NCI-H524 treated with DMSO at 0.1 percent for 48 hours (cell line): ENCODE data around the gene NUDCD3.
"Not testable (repeated sequence)": the region's sequence is repeated elsewhere in the genome, so short reads cannot be mapped to it uniquely, and the experiment has no call there.

Experiments used
- DNase-seq: peaks from one replicate; lab custom pipeline; 2025; lab: John Stamatoyannopoulos, UW

NUDCD3 gene

DNA sequence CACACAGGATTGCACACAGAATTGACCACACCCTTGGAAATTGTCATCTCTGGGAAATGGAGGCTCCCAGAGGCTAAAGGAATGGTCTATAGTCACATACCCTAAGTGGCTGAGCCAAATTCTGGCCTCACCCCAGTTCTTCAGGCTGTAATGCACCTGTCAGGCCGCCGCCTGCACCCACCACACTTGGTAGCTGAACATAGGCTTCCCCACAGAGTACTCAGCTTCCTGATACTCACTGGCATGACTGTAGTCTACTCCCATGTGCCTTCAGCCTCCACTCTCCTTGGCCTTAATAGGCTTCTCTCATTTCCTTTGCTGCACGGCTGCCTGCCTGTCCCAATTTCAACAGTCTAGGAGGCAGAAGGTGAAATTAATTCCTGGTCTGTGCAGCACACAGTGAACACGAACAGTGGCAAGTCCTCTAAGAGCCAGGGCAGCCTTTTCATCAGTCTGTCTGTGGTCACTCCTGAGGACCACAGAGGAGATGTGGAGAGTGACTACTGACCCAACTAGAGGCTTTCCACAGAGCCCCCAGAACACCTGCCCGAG, 42.5 kb downstream of the NUDCD3 start:
- DNase-seq, result no peak

- no peak for DNase-seq
Observed at GRCh38 chr7:44445986-44446671, 44.3 kb downstream of the NUDCD3 start.

DNA sequence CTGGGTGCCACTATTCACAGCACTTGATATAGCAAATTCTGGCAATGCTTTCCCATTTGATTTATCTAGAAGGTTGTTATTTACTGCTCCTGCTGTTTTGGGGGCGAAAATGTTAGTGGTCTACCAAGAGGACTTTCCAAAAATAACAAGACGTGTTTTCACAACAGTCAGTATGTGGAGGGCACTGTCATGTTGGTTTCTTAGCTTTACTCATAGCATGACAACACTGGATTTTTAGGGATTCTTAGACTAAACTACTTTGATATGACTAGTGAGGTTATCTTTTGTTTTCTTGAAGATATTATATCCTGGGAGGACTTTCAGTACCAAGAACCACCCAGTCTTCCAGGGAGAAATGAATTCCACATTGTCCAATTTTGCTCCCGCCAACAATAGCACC, 49.4 kb downstream of the NUDCD3 start:
- DNase-seq, result no peak

DNA sequence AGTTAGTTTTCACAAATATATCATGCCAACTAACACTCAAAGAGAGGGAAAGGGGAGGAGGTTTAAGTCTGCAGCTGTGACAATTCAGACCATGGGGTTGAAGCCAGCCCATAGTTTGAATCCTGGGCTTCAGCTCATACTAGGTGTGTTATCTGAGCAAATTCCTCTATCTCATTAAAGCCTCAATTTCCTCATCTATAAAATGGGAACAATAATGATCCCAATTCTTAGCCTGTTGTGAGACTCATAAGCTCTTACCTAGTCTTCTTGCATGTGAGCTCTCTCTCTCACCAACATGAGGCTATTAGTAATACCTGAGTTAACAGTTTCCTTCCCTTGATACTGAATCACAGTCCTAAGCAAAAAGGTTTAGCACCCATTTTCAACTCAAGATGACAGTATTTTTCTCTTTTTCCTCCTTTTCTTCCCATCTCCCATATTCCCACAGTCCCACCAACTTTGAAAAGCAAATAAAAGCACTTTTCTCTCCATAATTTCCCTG, 49.8 kb downstream of the NUDCD3 start:
- DNase-seq, result no peak

- no peak for DNase-seq
Observed at GRCh38 chr7:44439926-44440325, 50.5 kb downstream of the NUDCD3 start.

GRCh38 chr7:44438816-44439215, 51.6 kb downstream of the NUDCD3 start:
- no peak for DNase-seq

GRCh38 chr7:44434201-44434600, 56.3 kb downstream of the NUDCD3 start:
- no peak for DNase-seq

DNA sequence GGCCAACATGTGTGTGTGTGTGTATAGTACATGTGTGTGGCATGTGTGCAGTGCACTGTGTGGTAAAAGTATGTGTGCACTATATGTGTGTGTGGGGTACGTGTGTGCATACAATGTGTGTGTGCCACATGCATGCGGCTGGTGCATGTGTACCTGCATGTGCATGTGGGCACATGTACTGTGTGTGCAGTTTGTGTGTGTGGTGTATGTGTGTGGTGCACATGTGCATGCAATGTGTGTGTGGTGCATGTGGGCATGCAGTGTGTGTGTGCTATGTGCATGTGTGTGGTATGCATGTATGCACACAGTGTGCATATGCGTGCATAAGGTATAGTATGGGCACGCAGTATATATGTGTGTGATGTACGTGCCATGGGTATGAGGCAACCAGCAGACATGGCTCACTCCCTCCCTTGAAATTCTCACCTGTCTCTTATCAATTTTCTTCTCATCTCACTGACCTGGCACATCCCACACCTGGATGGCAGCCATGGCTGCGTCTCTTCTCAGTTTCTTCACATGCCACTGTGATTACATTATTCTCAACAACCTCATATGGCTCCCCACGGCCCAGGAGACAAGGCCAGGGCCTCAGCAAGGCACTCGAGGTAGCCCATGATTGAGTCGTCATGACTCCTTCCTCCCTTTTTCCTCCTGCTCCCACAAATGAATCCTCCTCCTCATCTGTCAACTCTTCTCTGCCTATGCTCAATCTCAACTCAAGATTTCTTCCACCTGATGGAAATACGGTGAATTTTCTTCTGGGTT, 57.0 kb downstream of the NUDCD3 start:
- no peak for DNase-seq

DNA sequence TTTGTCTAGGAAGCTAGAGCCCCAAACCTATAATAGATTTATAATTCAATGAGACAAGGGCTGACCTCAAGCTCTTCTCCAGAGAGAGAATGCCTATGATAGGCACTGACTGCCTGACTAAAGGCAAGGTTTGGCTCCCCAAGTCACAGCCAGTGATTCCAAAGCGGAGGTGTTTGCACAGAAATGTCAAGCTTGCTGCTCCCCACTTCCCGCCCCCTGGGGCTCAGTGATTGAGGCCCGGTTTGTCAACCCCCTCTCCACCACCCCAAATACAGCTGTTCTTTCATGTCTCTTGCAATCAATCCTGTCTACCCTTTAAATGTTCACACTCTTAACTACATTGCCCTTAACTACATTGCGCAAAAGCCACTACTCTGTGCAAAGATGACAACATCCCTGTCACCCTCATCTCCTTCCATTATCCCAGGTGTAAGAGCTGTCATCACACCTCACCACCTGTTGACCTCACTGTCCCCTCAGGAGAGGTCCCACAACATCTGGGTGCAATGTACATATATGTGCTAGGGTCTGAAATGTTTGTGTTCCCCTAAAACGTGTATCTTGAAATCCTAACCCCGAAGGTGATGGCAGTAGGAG, 58.0 kb downstream of the NUDCD3 start:
- no peak for DNase-seq

GRCh38 chr7:44431091-44431608, 59.3 kb downstream of the NUDCD3 start:
- DNase-seq, result no peak

GRCh38 chr7:44430054-44430453, 60.4 kb downstream of the NUDCD3 start:
- no peak for DNase-seq

- DNase-seq, result not testable (repeated sequence)
Observed at GRCh38 chr7:44424762-44425161, 65.7 kb downstream of the NUDCD3 start.

DNA sequence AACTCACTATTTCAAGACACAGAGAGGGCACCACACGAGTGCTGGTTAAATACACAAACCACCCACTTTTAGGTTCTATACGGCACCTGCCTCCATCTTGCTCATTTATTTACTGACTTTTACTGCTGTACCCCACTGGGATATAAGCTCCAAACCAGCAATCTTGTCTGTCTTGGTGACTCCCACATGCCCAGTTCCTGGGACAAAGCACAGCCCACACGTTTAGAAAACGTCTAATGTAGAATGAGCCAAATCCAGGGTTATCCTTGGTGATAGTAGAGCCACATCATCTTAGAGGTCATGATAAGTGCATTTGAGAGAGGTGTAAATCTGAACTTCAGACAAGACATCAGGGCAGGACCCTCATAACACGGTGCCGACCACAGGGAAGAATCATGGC, 73.5 kb downstream of the NUDCD3 start:
- DNase-seq, result no peak

- DNase-seq, result no peak
Observed at GRCh38 chr7:44415510-44415909, 74.9 kb downstream of the NUDCD3 start.

GRCh38 chr7:44415047-44415446, 75.4 kb downstream of the NUDCD3 start:
- DNase-seq, result no peak

- no peak for DNase-seq
Observed at GRCh38 chr7:44411306-44411705, 79.2 kb downstream of the NUDCD3 start.

- no peak for DNase-seq
Observed at GRCh38 chr7:44408596-44408995, 81.9 kb downstream of the NUDCD3 start.

GRCh38 chr7:44403775-44404174, 86.7 kb downstream of the NUDCD3 start:
- no peak for DNase-seq

DNA sequence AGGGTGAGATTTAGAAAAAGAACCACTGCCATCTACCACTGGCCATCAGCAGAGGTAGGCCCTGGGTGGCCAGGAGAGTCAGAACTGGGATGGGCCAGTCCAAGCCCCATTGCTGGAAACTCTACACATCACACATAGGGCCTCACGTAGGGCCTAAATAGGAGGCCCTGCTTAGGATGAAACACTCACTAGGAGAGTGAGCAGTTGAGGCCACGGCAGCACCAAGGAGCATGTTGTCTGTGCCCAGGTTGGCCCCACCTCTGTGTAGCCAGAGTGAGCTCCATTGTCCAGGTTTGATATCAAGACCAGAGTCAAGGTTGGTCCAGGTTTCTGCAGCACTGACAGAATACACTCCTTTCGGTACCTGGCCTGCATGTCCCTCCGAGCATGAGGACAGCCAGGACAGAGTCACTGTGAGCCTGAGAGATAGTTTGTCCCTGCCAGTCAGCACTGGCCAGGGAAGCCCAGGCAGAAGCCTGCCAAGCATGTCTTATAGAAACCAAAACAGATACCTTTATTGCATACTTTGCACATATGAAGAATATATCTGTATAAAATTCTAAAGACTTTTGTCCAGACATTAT, 87.2 kb downstream of the NUDCD3 start:
- no peak for DNase-seq

- no peak for DNase-seq
Observed at GRCh38 chr7:44402401-44403060, 87.9 kb downstream of the NUDCD3 start.

DNA sequence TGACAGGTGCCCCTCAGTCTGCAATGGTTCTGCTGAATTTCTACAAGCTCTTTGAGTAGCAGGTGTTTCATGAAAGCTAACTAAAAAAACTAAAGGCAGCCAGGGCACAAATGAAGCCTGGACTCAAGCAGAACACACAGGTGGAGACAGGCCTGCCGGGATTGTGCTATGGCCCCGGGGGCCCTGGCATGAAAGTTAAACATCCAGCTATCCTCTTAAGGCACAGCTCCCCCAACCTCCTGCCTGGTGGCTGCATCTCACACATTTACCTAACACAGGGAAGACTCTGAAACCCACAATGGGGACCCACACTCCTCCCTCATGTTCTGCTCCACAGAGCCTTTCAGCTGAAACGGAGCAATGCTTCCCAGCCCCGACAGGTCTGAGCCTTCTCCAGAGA, 88.8 kb downstream of the NUDCD3 start:
- no peak for DNase-seq
